Activated naive CD4-positive, alpha-beta T cell treated with anti-CD3 and anti-CD28 coated beads, Interleukin-2, amount 50 U/mL, for 24 hours (primary cell): ENCODE data around the gene IL21.
A peak's percentile ranks its signal among the peaks of the same experiment; 100 is the strongest.
"Not testable (repeated sequence)": the region's sequence is repeated elsewhere in the genome, so short reads cannot be mapped to it uniquely, and the experiment has no call there.

Source experiments
- H3K27ac Mint-ChIP-seq: one replicate; pipeline ENCODE4 v1.8.0; 2021; ENCODE audit warnings: mild to moderate bottlenecking, mixed read lengths
- H3K27me3 Mint-ChIP-seq: one replicate; pipeline ENCODE4 v1.8.0; 2021; ENCODE audit warnings: mixed read lengths
- H3K36me3 Mint-ChIP-seq: one replicate; pipeline ENCODE4 v1.8.0; 2021; ENCODE audit warnings: mixed read lengths
- H3K4me1 Mint-ChIP-seq: one replicate; pipeline ENCODE4 v1.8.0; 2021; ENCODE audit warnings: mixed read lengths
- H3K4me3 Mint-ChIP-seq: one replicate; pipeline ENCODE4 v1.8.0; 2021; ENCODE audit warnings: mild to moderate bottlenecking, mixed read lengths
- H3K9me3 Mint-ChIP-seq: one replicate; pipeline ENCODE4 v1.8.0; 2021; ENCODE audit warnings: mixed read lengths

Gene IL21

GRCh38 chr4:122614621-122615020 lies 6.2 kb downstream of the IL21 start:
- H3K27ac Mint-ChIP-seq = no peak overlapping the region
- H3K4me1 Mint-ChIP-seq = peaks cover 26% of the 10 kb centered on the region
- H3K27me3 Mint-ChIP-seq = no peaks in the 10 kb centered on the region
- no peaks in the 10 kb centered on the region for H3K9me3 Mint-ChIP-seq
- H3K4me3 Mint-ChIP-seq = no peak overlapping the region
- peaks cover 1% of the 10 kb centered on the region for H3K36me3 Mint-ChIP-seq

DNA sequence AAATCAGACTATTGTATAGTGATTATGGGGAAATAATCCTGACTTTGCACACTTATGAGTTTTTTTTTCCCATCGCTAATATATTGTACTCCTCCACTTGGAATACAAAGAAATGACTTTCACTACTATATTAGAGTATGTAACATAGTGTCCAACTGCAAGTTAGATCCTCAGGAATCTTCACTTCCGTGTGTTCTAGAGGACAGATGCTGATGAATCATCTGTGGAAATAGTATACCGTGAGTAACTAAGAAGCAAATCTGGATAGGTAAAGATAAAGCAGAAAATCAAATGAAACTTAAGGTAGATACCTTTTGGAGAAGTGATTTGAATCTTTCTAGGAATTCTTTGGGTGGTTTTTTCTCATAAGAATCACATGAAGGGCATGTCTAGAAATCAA lies 8.3 kb downstream of the IL21 start:
- peaks cover 15% of the 10 kb centered on the region for H3K4me1 Mint-ChIP-seq
- no peak overlapping the region for H3K27ac Mint-ChIP-seq
- no peaks in the 10 kb centered on the region for H3K27me3 Mint-ChIP-seq
- no peaks in the 10 kb centered on the region for H3K9me3 Mint-ChIP-seq
- H3K36me3 Mint-ChIP-seq = peaks cover 1% of the 10 kb centered on the region
- no peak overlapping the region for H3K4me3 Mint-ChIP-seq

DNA sequence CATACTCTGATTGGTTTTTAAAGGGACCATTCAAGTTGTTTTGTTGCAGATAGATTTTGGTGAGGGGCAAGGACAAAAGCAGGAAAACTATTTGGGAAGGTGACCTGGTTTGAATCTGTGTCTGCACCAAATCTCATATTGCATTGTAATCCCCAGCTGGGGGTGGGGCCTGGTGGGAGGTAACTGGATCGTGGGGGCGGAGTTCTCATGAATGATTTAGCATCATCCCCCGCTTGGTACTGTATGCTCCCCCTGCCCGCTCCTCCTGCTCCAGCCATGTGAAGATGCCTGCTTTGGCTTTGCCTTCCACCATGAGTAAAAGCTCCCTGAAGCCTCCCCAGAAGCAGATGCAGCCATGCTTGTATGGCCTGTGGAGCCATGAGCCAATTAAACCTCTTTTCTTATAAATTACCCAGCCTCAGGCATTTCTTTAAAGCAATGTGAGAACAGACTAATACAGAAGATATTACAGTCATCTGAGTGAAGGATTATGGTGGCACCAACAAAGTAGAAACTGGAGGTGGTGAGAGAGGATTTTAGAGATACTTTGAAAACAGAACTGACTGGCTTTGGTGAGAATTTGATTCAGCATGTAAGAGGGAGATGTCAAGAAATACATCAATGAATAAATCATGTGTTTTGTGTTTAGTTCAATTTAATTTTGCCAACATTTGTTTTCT lies 14.4 kb downstream of the IL21 start:
- peak overlapping the region; percentile 1 for H3K27ac Mint-ChIP-seq
- H3K4me1 Mint-ChIP-seq = peaks cover 22% of the 10 kb centered on the region
- H3K36me3 Mint-ChIP-seq = no peaks in the 10 kb centered on the region
- no peaks in the 10 kb centered on the region for H3K9me3 Mint-ChIP-seq
- H3K4me3 Mint-ChIP-seq = no peak overlapping the region
- H3K27me3 Mint-ChIP-seq = no peaks in the 10 kb centered on the region

- Mint-ChIP-seq H3K9me3 (no peaks in the 10 kb centered on the region), H3K27ac (no peak overlapping the region), H3K36me3 (no peaks in the 10 kb centered on the region), H3K27me3 (no peaks in the 10 kb centered on the region), H3K4me1 (peaks cover 26% of the 10 kb centered on the region), H3K4me3 (no peak overlapping the region)
Measured at GRCh38 chr4:122604146-122604545, 16.7 kb downstream of the IL21 start.

DNA sequence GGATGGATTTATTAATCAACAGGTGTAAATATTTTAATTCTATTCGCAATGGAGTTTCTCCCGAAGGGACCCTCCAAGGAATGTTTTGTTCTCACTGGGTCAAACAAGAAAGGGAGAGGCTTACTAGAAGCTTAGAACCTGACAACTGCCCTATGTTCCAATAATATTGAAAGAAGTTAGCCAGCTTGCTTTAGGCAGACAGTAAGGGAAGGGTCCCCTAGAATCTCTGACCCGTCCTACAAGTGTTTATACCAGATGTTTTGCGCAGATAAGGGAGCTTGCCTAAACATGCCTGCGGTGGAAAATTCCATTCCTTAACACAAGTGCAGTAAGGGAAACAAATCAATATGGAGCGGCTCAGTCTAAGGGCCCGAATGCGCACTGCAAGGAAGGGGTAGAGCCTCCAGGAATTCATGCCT lies 17.7 kb downstream of the IL21 start:
- Mint-ChIP-seq H3K4me1 (peaks cover 26% of the 10 kb centered on the region), H3K27ac (no peak overlapping the region), H3K36me3 (no peaks in the 10 kb centered on the region)

GRCh38 chr4:122602277-122603142 lies 18.4 kb downstream of the IL21 start:
- Mint-ChIP-seq H3K4me1 (peaks cover 26% of the 10 kb centered on the region), H3K36me3 (no peaks in the 10 kb centered on the region), H3K27ac (peak overlapping the region; percentile 66), H3K4me3 (peak overlapping the region; percentile 78), H3K9me3 (no peaks in the 10 kb centered on the region), H3K27me3 (no peaks in the 10 kb centered on the region)

More for the DNA sequence above, 17.7 kb downstream of the IL21 start:
- Mint-ChIP-seq H3K4me3 (no peak overlapping the region), H3K9me3 (no peaks in the 10 kb centered on the region), H3K27me3 (no peaks in the 10 kb centered on the region)

DNA sequence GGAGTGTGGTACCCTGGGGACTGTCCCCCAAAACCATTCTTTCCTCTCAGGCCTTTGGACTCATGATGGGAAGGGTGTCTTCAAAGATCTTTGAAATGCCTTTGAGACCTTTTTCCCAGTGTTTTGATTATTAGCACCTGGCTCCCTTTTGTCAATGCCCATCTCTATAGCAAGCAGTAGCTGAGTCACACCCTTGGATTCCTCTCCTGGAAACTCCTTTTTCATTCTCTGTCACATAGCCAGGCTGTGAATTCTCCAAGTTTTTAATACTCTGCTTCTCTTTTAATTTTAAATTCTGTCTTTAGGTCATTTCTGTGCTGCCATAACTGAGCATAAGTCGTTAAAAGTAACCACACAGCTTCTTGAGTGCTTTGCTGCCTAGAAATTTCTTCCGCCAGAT lies 29.7 kb downstream of the IL21 start:
- Mint-ChIP-seq H3K27me3 (no peaks in the 10 kb centered on the region), H3K36me3 (no peaks in the 10 kb centered on the region), H3K9me3 (peaks cover 4% of the 10 kb centered on the region), H3K27ac (no peak overlapping the region), H3K4me3 (no peak overlapping the region), H3K4me1 (peaks cover 18% of the 10 kb centered on the region)

GRCh38 chr4:122588453-122589238 lies 32.2 kb downstream of the IL21 start:
- Mint-ChIP-seq H3K27me3 (no peaks in the 10 kb centered on the region), H3K27ac (no peak overlapping the region), H3K9me3 (peaks cover 8% of the 10 kb centered on the region), H3K4me3 (no peak overlapping the region), H3K36me3 (no peaks in the 10 kb centered on the region), H3K4me1 (peaks cover 33% of the 10 kb centered on the region)

- peaks cover 52% of the 10 kb centered on the region for H3K4me1 Mint-ChIP-seq
- peaks cover 4% of the 10 kb centered on the region for H3K9me3 Mint-ChIP-seq
- no peaks in the 10 kb centered on the region for H3K36me3 Mint-ChIP-seq
- H3K4me3 Mint-ChIP-seq = peak overlapping the region; percentile 85
- H3K27me3 Mint-ChIP-seq = no peaks in the 10 kb centered on the region
- H3K27ac Mint-ChIP-seq = peak overlapping the region; percentile 99
Measured at GRCh38 chr4:122584519-122584918, 36.3 kb downstream of the IL21 start.

- Mint-ChIP-seq H3K4me3 (peak overlapping the region; percentile 85), H3K27ac (peak overlapping the region; percentile 99), H3K9me3 (peaks cover 4% of the 10 kb centered on the region), H3K4me1 (peaks cover 58% of the 10 kb centered on the region), H3K36me3 (no peaks in the 10 kb centered on the region), H3K27me3 (no peaks in the 10 kb centered on the region)
Measured at GRCh38 chr4:122583906-122584305, 37.0 kb downstream of the IL21 start.

- peaks cover 61% of the 10 kb centered on the region for H3K4me1 Mint-ChIP-seq
- no peaks in the 10 kb centered on the region for H3K27me3 Mint-ChIP-seq
- H3K36me3 Mint-ChIP-seq = peaks cover 2% of the 10 kb centered on the region
- H3K9me3 Mint-ChIP-seq = no peaks in the 10 kb centered on the region
- peak overlapping the region; percentile 88 for H3K27ac Mint-ChIP-seq
- peak overlapping the region; percentile 81 for H3K4me3 Mint-ChIP-seq
Measured at GRCh38 chr4:122577808-122578781, 42.8 kb downstream of the IL21 start.

DNA sequence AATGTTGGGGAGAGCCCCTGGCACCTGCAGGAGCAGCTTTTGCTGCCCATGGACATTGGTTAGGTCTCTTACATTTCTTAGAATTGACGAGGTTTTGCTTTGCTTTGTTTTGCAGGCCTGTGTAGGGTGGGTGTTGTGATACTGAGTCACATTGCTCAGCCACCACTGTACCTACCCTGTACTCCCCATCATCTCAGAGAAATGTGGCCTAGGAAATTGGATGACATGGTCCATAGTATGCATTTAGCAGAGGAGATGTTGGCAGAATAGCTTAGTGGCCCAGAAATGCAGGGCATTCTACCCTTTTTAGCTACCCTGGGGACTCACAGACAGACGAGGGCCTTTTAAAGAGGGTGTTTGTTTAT lies 43.7 kb downstream of the IL21 start:
- H3K9me3 Mint-ChIP-seq = no peaks in the 10 kb centered on the region
- no peaks in the 10 kb centered on the region for H3K27me3 Mint-ChIP-seq
- peaks cover 2% of the 10 kb centered on the region for H3K36me3 Mint-ChIP-seq
- H3K27ac Mint-ChIP-seq = peak overlapping the region; percentile 88
- H3K4me1 Mint-ChIP-seq = peaks cover 55% of the 10 kb centered on the region
- H3K4me3 Mint-ChIP-seq = peak overlapping the region; percentile 81

DNA sequence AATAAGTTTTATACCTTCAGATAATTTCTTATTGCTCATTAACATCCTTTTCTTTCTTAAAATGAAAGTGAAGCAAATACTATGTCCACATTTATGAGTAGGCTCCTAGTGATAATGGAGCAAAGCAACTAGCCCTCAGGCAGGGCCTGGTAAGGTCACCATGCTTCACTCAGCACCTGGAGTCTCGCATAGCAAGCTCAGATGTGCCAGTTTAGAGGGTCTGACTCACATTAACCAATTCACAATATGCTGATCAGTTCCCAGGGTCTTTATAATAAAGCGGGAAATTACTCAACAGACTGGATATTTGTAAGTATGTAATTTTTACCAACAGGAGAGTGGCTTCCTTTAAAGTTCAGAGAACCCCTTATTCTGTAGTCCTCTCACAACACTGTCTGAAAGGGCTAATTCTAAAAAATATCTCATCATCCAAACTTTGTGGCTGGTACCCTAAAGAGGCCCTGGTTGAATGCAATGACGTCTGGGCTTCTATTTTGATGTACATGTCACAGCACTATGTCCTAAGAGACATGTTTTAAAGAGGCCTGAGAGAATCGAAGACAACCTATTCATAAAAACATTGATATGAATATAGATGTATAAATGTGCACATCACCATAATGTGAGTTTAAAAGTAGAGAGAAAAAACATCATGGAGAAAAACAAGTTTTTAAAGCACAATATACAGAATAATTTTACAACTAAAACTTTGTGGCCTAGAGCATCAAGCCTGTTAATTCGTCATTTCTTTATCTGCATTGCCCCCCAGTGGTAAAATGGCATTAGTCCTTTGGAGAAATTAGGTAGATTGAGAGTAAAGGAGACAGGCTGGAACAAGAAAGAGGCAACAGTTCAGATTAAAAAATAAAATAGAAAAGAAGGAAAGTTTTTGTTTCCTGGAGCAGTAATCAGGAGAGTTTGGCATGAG lies 44.3 kb downstream of the IL21 start:
- Mint-ChIP-seq H3K4me1 (peaks cover 55% of the 10 kb centered on the region), H3K4me3 (peak overlapping the region; percentile 81), H3K9me3 (no peaks in the 10 kb centered on the region), H3K27me3 (no peaks in the 10 kb centered on the region), H3K27ac (peak overlapping the region; percentile 88), H3K36me3 (peaks cover 2% of the 10 kb centered on the region)

- H3K27ac Mint-ChIP-seq, H3K9me3 Mint-ChIP-seq, H3K4me3 Mint-ChIP-seq, H3K27me3 Mint-ChIP-seq, H3K36me3 Mint-ChIP-seq: not testable (repeated sequence)
- H3K4me1 Mint-ChIP-seq = peaks cover 41% of the 10 kb centered on the region
Measured at GRCh38 chr4:122574347-122574746, 46.5 kb downstream of the IL21 start.
